GM04503 (cell line): ENCODE data around the gene PDE7B.

Experiments used
- DNase-seq: peaks from one replicate; pipeline ENCODE4 v3.0.0-alpha.2; 2012; ENCODE audit warnings: low read depth

PDE7B gene

GRCh38 chr6:135985471-135985870 lies 134.0 kb downstream of the PDE7B start:
- DNase-seq, result no peak

DNA sequence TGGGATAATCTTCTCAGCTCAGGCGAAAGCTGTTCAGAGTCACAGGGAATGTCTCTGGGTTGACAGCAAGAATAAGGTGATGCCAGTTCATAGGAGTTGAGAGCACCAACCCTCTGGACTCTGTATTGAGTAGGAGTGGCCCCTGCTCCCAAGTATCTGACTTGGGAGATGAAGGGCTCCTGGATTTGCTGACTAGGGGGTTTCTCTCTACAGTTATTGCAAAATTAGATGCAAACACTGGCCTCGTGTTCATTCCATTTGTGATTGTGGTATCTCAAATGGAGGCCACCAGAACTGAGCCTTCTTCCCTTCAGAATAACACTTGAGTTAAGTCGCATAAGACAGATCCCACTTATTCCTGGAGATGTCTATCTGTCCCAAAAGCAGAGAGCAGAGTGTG lies 135.7 kb downstream of the PDE7B start:
- no peak for DNase-seq

- no peak for DNase-seq
These were observed 138.9 kb downstream of the PDE7B start for GRCh38 chr6:135990439-135990838.

DNA sequence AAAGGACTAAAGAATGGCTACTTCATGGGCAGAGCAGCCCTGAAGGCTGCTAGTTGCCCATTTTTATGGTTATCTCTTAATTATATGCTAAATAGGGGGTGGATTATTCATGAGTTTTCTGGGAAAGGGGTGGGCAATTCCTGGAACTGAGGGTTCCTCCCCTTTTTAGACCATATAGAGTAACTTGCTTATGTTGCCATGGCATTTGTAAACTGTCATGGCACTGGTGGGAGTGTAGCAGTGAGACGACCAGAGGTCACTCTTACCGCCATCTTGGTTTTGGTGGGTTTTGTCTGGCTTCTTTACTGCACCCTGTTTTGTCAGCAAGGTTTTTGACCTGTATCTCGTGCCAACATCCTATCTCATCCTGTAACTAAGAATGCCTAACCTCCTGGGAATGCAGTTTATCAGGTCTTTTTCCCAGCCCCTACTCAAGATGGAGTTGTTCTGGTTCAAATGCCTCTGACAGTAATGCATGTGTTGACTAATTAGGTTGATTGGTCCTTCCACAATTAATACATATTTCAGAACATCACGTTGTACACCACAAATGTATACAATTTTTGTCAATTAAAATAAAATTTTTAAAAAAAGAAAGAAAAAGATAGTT lies 139.5 kb downstream of the PDE7B start:
- no peak for DNase-seq

DNA sequence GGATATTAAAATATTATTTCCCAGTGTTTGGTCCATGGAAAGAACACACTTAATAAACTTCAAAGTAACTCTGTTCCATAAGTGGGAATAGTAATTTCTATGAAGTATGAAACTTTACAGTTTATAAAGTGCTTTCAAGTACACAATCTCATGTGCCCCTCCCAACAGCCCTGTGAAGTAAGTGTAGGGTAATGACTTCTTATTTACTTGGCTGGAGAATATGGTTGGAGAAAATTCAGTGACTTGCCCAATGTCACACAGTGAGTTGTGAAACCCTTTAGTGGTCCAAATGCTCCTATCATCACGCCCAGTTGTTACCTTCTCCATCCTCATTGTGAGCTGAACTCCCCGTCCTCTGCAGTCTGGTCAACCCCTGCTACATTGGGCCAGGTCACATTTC lies 141.2 kb downstream of the PDE7B start:
- no peak for DNase-seq

- no peak for DNase-seq
These were observed 141.9 kb downstream of the PDE7B start for GRCh38 chr6:135993361-135993760.

GRCh38 chr6:135994857-135995544 lies 143.5 kb downstream of the PDE7B start:
- no peak for DNase-seq

DNA sequence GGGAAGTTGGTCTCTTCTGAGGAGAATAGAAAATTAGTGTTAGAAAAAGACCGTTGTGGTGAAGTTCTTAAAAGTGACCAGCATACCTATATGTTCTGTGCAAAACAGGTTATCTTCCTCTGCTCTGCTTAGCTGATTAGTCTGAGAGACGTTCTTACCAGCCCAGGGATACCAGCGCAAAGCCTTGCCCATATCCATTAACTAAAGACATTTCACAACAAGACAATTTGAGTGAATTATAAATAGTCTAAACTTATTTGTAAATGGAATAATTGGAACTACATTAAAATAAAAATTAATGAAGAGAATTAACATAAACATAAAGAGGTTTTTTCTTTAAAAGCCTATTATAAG lies 144.0 kb downstream of the PDE7B start:
- DNase-seq, result no peak

- no peak for DNase-seq
These were observed 145.2 kb downstream of the PDE7B start for GRCh38 chr6:135996668-135997067.

GRCh38 chr6:135999393-135999792 lies 147.9 kb downstream of the PDE7B start:
- no peak for DNase-seq

DNA sequence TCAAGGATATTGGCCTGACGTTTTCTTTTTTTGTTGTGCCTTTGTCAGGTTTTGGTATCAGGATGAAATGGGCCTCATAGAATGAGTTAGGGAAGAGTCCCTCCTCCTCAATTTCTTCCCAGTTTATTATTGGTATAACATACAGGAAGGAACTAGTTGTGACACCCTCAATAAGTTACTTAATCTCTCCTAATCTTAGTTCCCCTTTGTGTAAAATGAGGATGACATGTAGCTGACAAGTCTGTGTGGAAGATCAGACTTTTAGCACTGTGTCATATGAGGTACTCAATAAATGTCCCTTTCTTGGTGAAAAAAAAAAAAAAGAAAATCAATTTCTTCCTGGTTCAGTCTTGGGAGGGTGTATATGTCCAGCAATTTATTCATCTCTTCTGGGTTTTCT lies 155.8 kb downstream of the PDE7B start:
- DNase-seq, result no peak

DNA sequence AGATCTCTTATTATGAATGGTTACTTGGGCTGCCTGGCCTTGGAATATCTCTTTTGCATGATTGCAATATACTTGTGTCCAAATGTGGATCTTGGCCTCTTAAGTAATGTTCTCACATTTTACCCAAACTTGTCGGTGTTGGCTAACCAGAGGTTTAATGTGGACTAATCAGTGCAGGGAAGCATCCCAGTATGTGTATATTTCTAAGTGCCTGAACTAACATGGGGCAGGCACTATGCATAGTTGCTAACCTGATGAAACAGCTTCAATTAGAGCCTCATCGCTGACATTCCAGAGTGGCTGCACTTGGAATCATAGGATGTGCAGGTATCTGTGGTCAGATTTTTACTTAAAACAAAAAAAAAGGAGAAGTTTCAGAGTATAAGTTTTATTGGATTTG lies 160.0 kb downstream of the PDE7B start:
- no peak for DNase-seq

GRCh38 chr6:136012198-136012887 lies 160.8 kb downstream of the PDE7B start:
- DNase-seq, result no peak

GRCh38 chr6:136012943-136013342 lies 161.4 kb downstream of the PDE7B start:
- DNase-seq, result no peak

GRCh38 chr6:136014454-136015437 lies 163.2 kb downstream of the PDE7B start:
- DNase-seq, result peak; percentile 87

- DNase-seq, result no peak
These were observed 164.0 kb downstream of the PDE7B start for GRCh38 chr6:136015531-136015930.

DNA sequence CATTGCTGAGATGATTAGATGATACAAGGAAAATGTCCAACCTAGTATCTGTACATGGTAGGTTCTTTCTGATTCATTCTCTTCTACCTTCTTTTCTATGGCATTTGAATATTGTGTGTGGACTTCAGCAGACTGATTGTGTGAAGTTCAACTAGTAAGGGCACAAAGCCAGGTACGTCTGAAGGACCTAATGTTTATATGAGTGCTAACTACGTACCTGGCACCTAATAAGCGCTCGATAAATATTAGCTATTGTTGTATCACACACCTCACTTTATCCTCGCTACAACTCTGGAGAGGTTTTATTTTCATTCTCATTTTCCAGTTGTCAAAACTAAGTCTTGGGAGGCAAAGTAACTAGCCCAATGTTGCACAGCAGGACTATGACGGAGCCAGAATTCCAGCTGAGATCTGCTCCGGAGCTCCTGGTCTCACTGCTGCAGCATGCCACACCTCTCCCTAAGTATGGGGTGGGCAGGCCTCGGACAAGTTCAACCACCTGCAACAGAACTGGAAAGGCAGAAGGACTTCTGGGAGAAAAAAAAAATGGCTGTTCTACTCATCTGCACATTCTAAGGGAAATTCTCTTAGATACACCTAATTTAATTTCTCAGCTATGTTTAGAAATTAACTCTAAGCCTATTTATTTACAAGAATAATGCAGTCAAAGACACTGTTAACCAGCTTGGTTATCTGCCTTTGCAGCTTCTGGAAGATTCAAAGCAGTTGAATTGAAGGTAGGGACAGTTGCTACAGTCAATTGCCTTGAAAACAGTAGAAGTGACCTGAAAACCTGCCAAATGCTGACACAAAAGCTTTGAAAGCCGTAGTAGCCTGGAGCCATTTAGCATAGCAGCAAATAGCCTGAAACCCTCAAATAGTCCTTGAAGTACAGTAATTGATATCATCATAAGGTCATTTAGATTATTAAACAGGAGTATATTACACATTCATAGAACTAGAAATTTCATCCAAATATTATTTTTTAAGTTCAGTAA lies 165.0 kb downstream of the PDE7B start:
- DNase-seq, result no peak

DNA sequence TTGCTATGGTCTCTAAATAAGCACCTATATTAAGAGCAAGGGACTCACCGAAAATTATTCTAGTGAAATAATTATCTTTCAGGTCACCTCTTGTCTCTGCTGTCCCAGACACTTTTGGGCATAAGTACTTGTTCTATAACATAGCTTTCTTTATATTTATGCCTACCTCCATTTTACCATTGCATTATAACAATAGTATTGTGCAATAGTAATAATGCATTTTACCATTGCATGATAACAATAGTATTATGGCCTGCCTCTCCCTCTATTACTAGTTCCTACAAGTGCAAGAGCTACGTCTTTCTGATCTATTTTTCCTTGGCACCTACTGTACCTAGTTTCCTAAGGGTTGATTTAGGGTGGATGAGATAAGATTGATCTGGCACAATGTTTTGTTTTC lies 169.2 kb downstream of the PDE7B start:
- no peak for DNase-seq

DNA sequence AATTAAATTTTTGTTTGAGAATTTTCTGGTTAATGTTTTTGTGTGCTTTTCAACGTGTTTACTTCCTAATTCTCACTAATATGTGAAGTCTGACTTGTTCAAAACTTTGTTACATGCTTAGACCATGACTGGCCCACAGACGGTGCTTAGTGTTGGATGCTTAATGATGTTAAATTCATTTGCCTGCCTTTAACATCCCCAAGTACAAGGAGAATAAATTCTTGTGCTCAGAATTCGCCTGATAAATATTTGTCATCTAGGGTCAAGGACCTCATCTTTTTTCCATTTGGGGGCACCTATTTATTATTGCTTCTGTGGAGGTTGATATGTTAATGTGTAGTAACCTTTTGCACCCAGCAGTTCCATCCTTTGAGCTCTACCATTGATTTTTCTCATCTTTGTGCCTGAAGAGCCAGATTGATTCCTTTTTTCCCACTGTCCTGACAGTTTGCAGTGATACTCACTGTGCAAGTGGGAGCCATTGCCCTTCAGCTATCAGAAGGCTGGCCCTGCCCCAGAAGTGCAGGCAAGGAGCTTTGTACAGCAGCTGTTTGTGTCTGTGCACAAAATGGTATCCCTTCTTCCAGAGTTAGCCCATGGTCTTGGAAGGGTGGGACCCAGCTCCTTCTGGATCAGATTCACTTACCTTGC lies 170.8 kb downstream of the PDE7B start:
- no peak for DNase-seq

DNA sequence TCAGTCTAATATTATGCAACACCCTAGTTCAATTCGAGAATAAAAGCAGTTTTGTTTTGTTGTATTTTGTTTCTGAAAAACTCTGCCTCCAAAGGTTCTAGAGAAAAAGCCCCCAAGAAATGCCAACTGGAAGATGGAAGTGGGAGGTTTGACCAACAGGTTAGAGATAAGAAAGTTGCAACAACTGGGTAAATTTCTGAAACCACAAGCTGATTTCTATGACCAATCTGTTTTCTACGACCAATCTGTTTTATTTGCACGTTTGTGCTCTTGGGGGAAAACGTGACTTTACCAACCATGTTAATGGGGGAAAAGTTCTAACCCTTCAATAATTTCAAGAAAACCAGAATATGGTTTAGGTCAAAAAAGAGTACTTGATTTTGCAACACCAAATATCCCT lies 173.2 kb downstream of the PDE7B start:
- DNase-seq, result no peak

GRCh38 chr6:136025736-136026135 lies 174.2 kb downstream of the PDE7B start:
- no peak for DNase-seq
